K562 (cell line): Measurements from ENCODE around the gene LNPEP. TPM values are rescaled to one million over a fixed set of nuclear protein-coding genes. Genes with fewer than 3 reads are reported as not detected.

Experiments
- BRD9 ChIP-seq: fragments of 450-650 bp; IDR thresholded peaks from 2 replicates; pipeline ENCODE4 v1.6.1; 2018; ENCODE audit warnings: low read depth; ENCODE audit not compliant: partially characterized antibody
- CBFB ChIP-seq: sonication (generic); formaldehyde crosslinking; IDR thresholded peaks from 2 replicates; pipeline ENCODE4 v1.4.0; 2020; ENCODE audit warnings: mild to moderate bottlenecking, missing genetic modification reagents
- FOXJ3 ChIP-seq: sonication (generic); formaldehyde crosslinking; IDR thresholded peaks from 2 replicates; pipeline ENCODE4 v1.4.0; 2020; ENCODE audit warnings: mild to moderate bottlenecking, missing genetic modification reagents
- GTF2F1 ChIP-seq: IDR thresholded peaks from 2 replicates; pipeline ENCODE4 v1.6.1; 2011; ENCODE audit warnings: low read depth, low read length, improper control_type of control experiment
- HNRNPLL ChIP-seq: fragments of 200-400 bp; formaldehyde crosslinking; IDR thresholded peaks from 2 replicates; pipeline ENCODE4 v1.6.1; 2017; ENCODE audit warnings: low read length, low read depth, mild to moderate bottlenecking; ENCODE audit not compliant: poor library complexity, severe bottlenecking
- SAFB2 ChIP-seq: fragments of 200-400 bp; formaldehyde crosslinking; IDR thresholded peaks from 2 replicates; pipeline ENCODE4 v1.6.1; 2018; ENCODE audit warnings: borderline replicate concordance, low read length, low read depth, moderate library complexity; ENCODE audit not compliant: severe bottlenecking
- SMARCE1 ChIP-seq: fragments of 450-650 bp; IDR thresholded peaks from 2 replicates; pipeline ENCODE4 v1.7.1; 2016; ENCODE audit warnings: mild to moderate bottlenecking
- STAT5B ChIP-seq: fragments of 250-450 bp; sonication (Bioruptor Pico); IDR thresholded peaks from 2 replicates; pipeline ENCODE4 v1.8.0; 2021; ENCODE audit warnings: mild to moderate bottlenecking, inconsistent platforms
- TBL1XR1 ChIP-seq, 2 experiments: IDR thresholded peaks; 2 replicates each; pipeline ENCODE4 v1.6.1; 2012; ENCODE audit warnings: improper control_type of control experiment in 2 of 2, low read length in 2 of 2, mild to moderate bottlenecking in 1 of 2
- ZC3H4 ChIP-seq: sonication (generic); formaldehyde crosslinking; IDR thresholded peaks from 2 replicates; pipeline ENCODE4 v1.9.0; 2021; ENCODE audit warnings: missing genetic modification reagents, borderline replicate concordance
- ZMIZ1 ChIP-seq, 2 experiments: fragments of 150-350 bp in 1 of 2; IDR thresholded peaks; 2 replicates each; pipeline ENCODE4 v1.6.1; 2012 to 2016; ENCODE audit warnings: low read depth in 2 of 2, low read length in 2 of 2, mild to moderate bottlenecking in 1 of 2, moderate library complexity in 1 of 2
- ZNF175 ChIP-seq: fragments of 200-800 bp; sonication (Bioruptor generic); IDR thresholded peaks from 2 replicates; pipeline ENCODE4 v1.6.1; 2016; ENCODE audit warnings: low read depth, mild to moderate bottlenecking, missing genetic modification characterization, missing compliant biosample characterization
- polyA plus RNA-seq, 8 experiments: library from polyadenylated mRNA; depleted of rRNA in 4 of 8; stranded (reverse) in 5 of 8; unstranded in 3 of 8; fragments of >200 nt; fragmentation: Nextera tagmentation in 2 of 8; fragmentation: Illumina TruSeq in 1 of 8; extraction: Ambion mirVana in 2 of 8; extraction: Trizol in 1 of 8; gene quantifications; 2 replicates each; pipeline versions ENCODE4 v1.2.1 to v1.2.3, GENCODE V29; 2011 to 2014; ENCODE audit warnings: inconsistent platforms in 1 of 8, missing spikeins in 1 of 8
- total RNA-seq, 7 experiments: library from RNA; depleted of rRNA in 6 of 7; stranded (reverse); fragments of >200 nt in 6 of 7; fragmentation: Illumina TruSeq in 2 of 7; extraction: Trizol in 2 of 7; gene quantifications; 2 replicates each; pipeline versions ENCODE4 v1.2.1 to v1.2.3, GENCODE V29; 2011 to 2021; ENCODE audit warnings: low replicate concordance in 1 of 7
- TF ChIP-seq, protein P1 (sequence below), 2 experiments: fragments of 450-650 bp in 1 of 2; sonication (generic) in 1 of 2; formaldehyde crosslinking; conservative IDR thresholded peaks; 2 replicates each; pipeline versions ENCODE4 v1.4.0 to v1.8.1; 2020 to 2022; ENCODE audit warnings: mild to moderate bottlenecking in 1 of 2, missing genetic modification reagents in 1 of 2
- TF ChIP-seq, protein P2 (sequence below), 2 experiments: fragments of 450-650 bp; IDR thresholded peaks; 2 replicates each; pipeline ENCODE4 v1.6.1; 2018; ENCODE audit warnings: mild to moderate bottlenecking in 2 of 2, low read depth in 1 of 2; ENCODE audit not compliant: partially characterized antibody in 2 of 2
- TF ChIP-seq, protein P3 (sequence below): fragments of 250-450 bp; sonication (Bioruptor Pico); IDR thresholded peaks from 2 replicates; pipeline ENCODE4 v1.4.0; 2020; ENCODE audit warnings: mild to moderate bottlenecking, moderate library complexity

LNPEP gene
- total and polyA plus RNA-seq, 9 of the 15 experiments (the other 6 are each of a cell fraction or from before 2014, with no cell fraction given): 2.6 to 27.9 (median 11.2) TPM

GRCh38 chr5:96934708-96935558 is 947 bp upstream of the LNPEP start (continued):
- TF ChIP-seq TBL1XR1 (IDR thresholded peaks at IDR 0.05; ENCODE audit: low read length in 2 of 2): peak; percentile 24 to 52; a peak in 2 of 4 replicates
- no peak for TF ChIP-seq CBFB (CRISPR knock-in tag)
- TF ChIP-seq BRD9: peak; percentile 32
- no peak for TF ChIP-seq FOXJ3 (CRISPR knock-in tag)
- TF ChIP-seq, protein P1, sequence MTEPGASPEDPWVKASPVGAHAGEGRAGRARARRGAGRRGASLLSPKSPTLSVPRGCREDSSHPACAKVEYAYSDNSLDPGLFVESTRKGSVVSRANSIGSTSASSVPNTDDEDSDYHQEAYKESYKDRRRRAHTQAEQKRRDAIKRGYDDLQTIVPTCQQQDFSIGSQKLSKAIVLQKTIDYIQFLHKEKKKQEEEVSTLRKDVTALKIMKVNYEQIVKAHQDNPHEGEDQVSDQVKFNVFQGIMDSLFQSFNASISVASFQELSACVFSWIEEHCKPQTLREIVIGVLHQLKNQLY (CRISPR knock-in tag; conservative IDR thresholded peaks at IDR 0.05): no peak; a peak in 1 of 4 replicates
- no peak for TF ChIP-seq ZMIZ1 (IDR thresholded peaks at IDR 0.05; ENCODE audit: low read depth in 2 of 2, low read length in 2 of 2)
- TF ChIP-seq STAT5B: no peak
- no peak for TF ChIP-seq SAFB2
- TF ChIP-seq SMARCE1: 0 out of 2 replicates have a peak, but pooled peaks have one; percentile 39
- TF ChIP-seq GTF2F1: no peak; the same call in 1 of the 2 replicates
- TF ChIP-seq ZNF175 (CRISPR knock-in tag): peak; percentile 60; the same call in 1 of the 2 replicates
- TF ChIP-seq, protein P2, sequence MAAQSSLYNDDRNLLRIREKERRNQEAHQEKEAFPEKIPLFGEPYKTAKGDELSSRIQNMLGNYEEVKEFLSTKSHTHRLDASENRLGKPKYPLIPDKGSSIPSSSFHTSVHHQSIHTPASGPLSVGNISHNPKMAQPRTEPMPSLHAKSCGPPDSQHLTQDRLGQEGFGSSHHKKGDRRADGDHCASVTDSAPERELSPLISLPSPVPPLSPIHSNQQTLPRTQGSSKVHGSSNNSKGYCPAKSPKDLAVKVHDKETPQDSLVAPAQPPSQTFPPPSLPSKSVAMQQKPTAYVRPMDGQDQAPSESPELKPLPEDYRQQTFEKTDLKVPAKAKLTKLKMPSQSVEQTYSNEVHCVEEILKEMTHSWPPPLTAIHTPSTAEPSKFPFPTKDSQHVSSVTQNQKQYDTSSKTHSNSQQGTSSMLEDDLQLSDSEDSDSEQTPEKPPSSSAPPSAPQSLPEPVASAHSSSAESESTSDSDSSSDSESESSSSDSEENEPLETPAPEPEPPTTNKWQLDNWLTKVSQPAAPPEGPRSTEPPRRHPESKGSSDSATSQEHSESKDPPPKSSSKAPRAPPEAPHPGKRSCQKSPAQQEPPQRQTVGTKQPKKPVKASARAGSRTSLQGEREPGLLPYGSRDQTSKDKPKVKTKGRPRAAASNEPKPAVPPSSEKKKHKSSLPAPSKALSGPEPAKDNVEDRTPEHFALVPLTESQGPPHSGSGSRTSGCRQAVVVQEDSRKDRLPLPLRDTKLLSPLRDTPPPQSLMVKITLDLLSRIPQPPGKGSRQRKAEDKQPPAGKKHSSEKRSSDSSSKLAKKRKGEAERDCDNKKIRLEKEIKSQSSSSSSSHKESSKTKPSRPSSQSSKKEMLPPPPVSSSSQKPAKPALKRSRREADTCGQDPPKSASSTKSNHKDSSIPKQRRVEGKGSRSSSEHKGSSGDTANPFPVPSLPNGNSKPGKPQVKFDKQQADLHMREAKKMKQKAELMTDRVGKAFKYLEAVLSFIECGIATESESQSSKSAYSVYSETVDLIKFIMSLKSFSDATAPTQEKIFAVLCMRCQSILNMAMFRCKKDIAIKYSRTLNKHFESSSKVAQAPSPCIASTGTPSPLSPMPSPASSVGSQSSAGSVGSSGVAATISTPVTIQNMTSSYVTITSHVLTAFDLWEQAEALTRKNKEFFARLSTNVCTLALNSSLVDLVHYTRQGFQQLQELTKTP (IDR thresholded peaks at IDR 0.05; ENCODE audit: low read depth in 1 of 2, partially characterized antibody in 2 of 2): peak in 1 of 2 experiments; percentile 15
- TF ChIP-seq, protein P3, sequence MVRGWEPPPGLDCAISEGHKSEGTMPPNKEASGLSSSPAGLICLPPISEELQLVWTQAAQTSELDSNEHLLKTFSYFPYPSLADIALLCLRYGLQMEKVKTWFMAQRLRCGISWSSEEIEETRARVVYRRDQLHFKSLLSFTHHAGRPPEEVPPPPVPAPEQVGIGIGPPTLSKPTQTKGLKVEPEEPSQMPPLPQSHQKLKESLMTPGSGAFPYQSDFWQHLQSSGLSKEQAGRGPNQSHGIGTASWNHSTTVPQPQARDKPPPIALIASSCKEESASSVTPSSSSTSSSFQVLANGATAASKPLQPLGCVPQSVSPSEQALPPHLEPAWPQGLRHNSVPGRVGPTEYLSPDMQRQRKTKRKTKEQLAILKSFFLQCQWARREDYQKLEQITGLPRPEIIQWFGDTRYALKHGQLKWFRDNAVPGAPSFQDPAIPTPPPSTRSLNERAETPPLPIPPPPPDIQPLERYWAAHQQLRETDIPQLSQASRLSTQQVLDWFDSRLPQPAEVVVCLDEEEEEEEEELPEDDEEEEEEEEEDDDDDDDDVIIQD (CRISPR knock-in tag): no peak
- peak; percentile 28; the same call in 1 of the 2 replicates for TF ChIP-seq ZC3H4 (CRISPR knock-in tag)
- TF ChIP-seq HNRNPLL: no peak
